GM12878 (cell line): ENCODE measurements around the gene MANBA. TPM values are rescaled to one million over a fixed set of nuclear protein-coding genes. Genes with fewer than 3 reads are reported as not detected.

Experiments used
- ATAC-seq: fragments of 200-7000 bp; cut with Tn5 transposase; 3 replicates; pipeline ENCODE4 v1.9.1; 2020; ENCODE audit warnings: mild to moderate bottlenecking, moderate library complexity
- BruUV-seq: library from RNA; stranded (reverse); fragments of 400-500 nt; replicated peaks from 2 replicates; lab custom pipeline; 2021; lab: Mats Ljungman, UMichigan
- CTCF ChIA-PET: fragments of 300-600 bp; sonication (Branson Sonifier 250); formaldehyde crosslinking; extraction: SDS; loops from one replicate; lab custom pipeline; 2021; ENCODE audit warnings: inconsistent platforms; lab: Yijun Ruan, JAX
- POLR2A ChIA-PET: fragments of 350-600 bp; formaldehyde crosslinking; extraction: SDS; loops from one replicate; lab custom pipeline; 2021; ENCODE audit warnings: inconsistent platforms; lab: Charles Lee
- RAD21 ChIA-PET: fragments of 300-600 bp; sonication (Branson Sonifier 250); formaldehyde crosslinking; loops from one replicate; lab custom pipeline; 2023; ENCODE audit warnings: antibody characterized with exemption; ENCODE audit not compliant: unreplicated experiment; lab: Charles Lee
- SMC1A ChIA-PET: fragments of 300-600 bp; sonication (Branson Sonifier 250); formaldehyde crosslinking; loops from one replicate; lab custom pipeline; 2023; ENCODE audit not compliant: unreplicated experiment, uncharacterized antibody; lab: Charles Lee
- DNase-seq: peaks from one replicate; pipeline ENCODE4 v3.0.0-alpha.2; 2011; ENCODE audit warnings: low read depth, low spot score
- FAIRE-seq: peaks from 3 replicates; lab custom pipeline; 2011; peaks lifted over from hg19 to GRCh38; lab: Jason Lieb, UNC
- H2AFZ ChIP-seq: 2 replicates; pipeline ENCODE4 v1.6.0; 2011; ENCODE audit warnings: low read depth, low read length, control low read depth; ENCODE audit not compliant: control insufficient read depth
- H3K27ac ChIP-seq: 2 replicates; pipeline ENCODE4 v1.5.1; 2011; ENCODE audit warnings: control low read depth; ENCODE audit not compliant: control insufficient read depth, insufficient read depth
- H3K27me3 ChIP-seq, 2 experiments: replicated peaks in 1 of 2; 2 replicates each; pipeline versions ENCODE4 v1.6.0 to v1.6.1; 2011; ENCODE audit warnings: low read length in 1 of 2; ENCODE audit not compliant: control insufficient read depth in 2 of 2, insufficient read depth in 2 of 2
- H3K36me3 ChIP-seq, 2 experiments: 2 replicates each; pipeline ENCODE4 v1.5.1; 2011; ENCODE audit warnings: low read length in 1 of 2; ENCODE audit not compliant: control insufficient read depth in 2 of 2, insufficient read depth in 2 of 2
- H3K4me1 ChIP-seq: 2 replicates; pipeline ENCODE4 v1.6.1; 2011; ENCODE audit warnings: mild to moderate bottlenecking, low read length, moderate library complexity, mixed read lengths; ENCODE audit not compliant: control insufficient read depth, insufficient read depth
- H3K4me2 ChIP-seq: 2 replicates; pipeline ENCODE4 v1.6.0; 2011; ENCODE audit warnings: control low read depth; ENCODE audit not compliant: control insufficient read depth, insufficient read depth
- H3K4me3 ChIP-seq: fragments of 200-600 bp; sonication (generic); 2 replicates; pipeline ENCODE4 v1.5.1; 2016
- H3K79me2 ChIP-seq: 2 replicates; pipeline ENCODE4 v1.6.0; 2011; ENCODE audit warnings: low read length; ENCODE audit not compliant: control insufficient read depth, insufficient read depth
- H3K9ac ChIP-seq: 2 replicates; pipeline ENCODE4 v1.8.0; 2011; ENCODE audit warnings: low read length, control low read depth, mixed read lengths; ENCODE audit not compliant: control insufficient read depth, insufficient read depth
- H3K9me3 ChIP-seq: replicated peaks from 3 replicates; pipeline ENCODE4 v1.5.1; 2011; ENCODE audit warnings: mild to moderate bottlenecking, low read length; ENCODE audit not compliant: control insufficient read depth, insufficient read depth
- H4K20me1 ChIP-seq: 2 replicates; pipeline ENCODE4 v1.6.0; 2011; ENCODE audit not compliant: control insufficient read depth, insufficient read depth
- BCL11A ChIP-seq: IDR thresholded peaks from 2 replicates; pipeline ENCODE4 v1.6.1; 2011; ENCODE audit warnings: low read depth, low read length
- CHD2 ChIP-seq: IDR thresholded peaks from 2 replicates; pipeline ENCODE4 v1.6.1; 2011; ENCODE audit warnings: low read depth, low read length, improper control_type of control experiment, borderline replicate concordance
- DPF2 ChIP-seq: fragments of 450-650 bp; IDR thresholded peaks from 2 replicates; pipeline ENCODE4 v1.6.1; 2017; ENCODE audit warnings: mild to moderate bottlenecking
- E2F8 ChIP-seq: fragments of 450-650 bp; IDR thresholded peaks from 2 replicates; pipeline ENCODE4 v1.6.1; 2018; ENCODE audit warnings: mild to moderate bottlenecking, low read depth, moderate library complexity; ENCODE audit not compliant: partially characterized antibody
- GATAD2B ChIP-seq: fragments of 450-650 bp; conservative IDR thresholded peaks from 2 replicates; pipeline ENCODE4 v1.6.1; 2017; ENCODE audit warnings: low read depth, mild to moderate bottlenecking, moderate library complexity
- LARP7 ChIP-seq: fragments of 450-650 bp; IDR thresholded peaks from 2 replicates; pipeline ENCODE4 v1.6.1; 2017; ENCODE audit warnings: mild to moderate bottlenecking
- MTA3 ChIP-seq: IDR thresholded peaks from 2 replicates; pipeline ENCODE4 v1.6.1; 2012; ENCODE audit warnings: low read length, inconsistent platforms, borderline replicate concordance
- NRF1 ChIP-seq: conservative IDR thresholded peaks from 2 replicates; pipeline ENCODE4 v1.6.1; 2011; ENCODE audit warnings: mild to moderate bottlenecking, low read depth, low read length, improper control_type of control experiment
- PKNOX1 ChIP-seq: fragments of 450-650 bp; IDR thresholded peaks from 2 replicates; pipeline ENCODE4 v1.6.1; 2016; ENCODE audit warnings: mild to moderate bottlenecking
- REST ChIP-seq: IDR thresholded peaks from 2 replicates; pipeline ENCODE4 v1.6.1; 2012; ENCODE audit warnings: mild to moderate bottlenecking, low read depth, low read length
- SMC3 ChIP-seq: IDR thresholded peaks from 2 replicates; pipeline ENCODE4 v1.6.1; 2011; ENCODE audit warnings: low read length, improper control_type of control experiment, borderline replicate concordance
- ZBED1 ChIP-seq: IDR thresholded peaks from 2 replicates; pipeline ENCODE4 v1.6.1; 2016; ENCODE audit warnings: borderline replicate concordance
- ZBTB33 ChIP-seq: fragments of 450-650 bp; IDR thresholded peaks from 2 replicates; pipeline ENCODE4 v1.6.1; 2017; ENCODE audit warnings: mild to moderate bottlenecking
- ZNF24 ChIP-seq: fragments of 450-650 bp; IDR thresholded peaks from 2 replicates; pipeline ENCODE4 v1.6.1; 2017; ENCODE audit warnings: antibody characterized with exemption, mild to moderate bottlenecking
- ZNF384 ChIP-seq: IDR thresholded peaks from 2 replicates; pipeline ENCODE4 v1.6.1; 2012; ENCODE audit warnings: low read depth, mild to moderate bottlenecking, low read length, improper control_type of control experiment, borderline replicate concordance
- in situ Hi-C: fragments of 300-500 bp; cut with MboI; formaldehyde crosslinking; loops from 9 replicates; pipeline ENCODE4 v1.14.3; 2018; ENCODE audit warnings: mixed read lengths
- intact Hi-C: fragments of 100-400 bp; cut with micrococcal nuclease; formaldehyde crosslinking; loops from one replicate; pipeline ENCODE4 v1.14.2; 2022; ENCODE audit not compliant: unreplicated experiment
- polyA plus RNA-seq, 11 experiments: library from polyadenylated mRNA; depleted of rRNA in 4 of 11; unstranded in 6 of 11; stranded (reverse) in 5 of 11; fragments of >200 nt; fragmentation: Nextera tagmentation in 4 of 11; fragmentation: Illumina TruSeq in 1 of 11; extraction: Ambion mirVana in 4 of 11; extraction: Trizol in 1 of 11; gene quantifications; 1 replicate in 1 of 11; 2 replicates in 10 of 11; pipeline versions ENCODE4 v1.2.1 to v1.2.3, GENCODE V29; 2011 to 2016; ENCODE audit warnings: inconsistent platforms in 2 of 11, missing spikeins in 2 of 11, low read depth in 1 of 11
- total RNA-seq, 4 experiments: library from RNA; depleted of rRNA in 3 of 4; stranded (reverse); fragments of >200 nt in 3 of 4; fragmentation: Illumina TruSeq in 1 of 4; extraction: Trizol in 1 of 4; gene quantifications; 2 replicates each; pipeline versions ENCODE4 v1.2.1 to v1.2.3, GENCODE V29; 2013 to 2021

The MANBA gene
- total and polyA plus RNA-seq, 10 of the 15 experiments (the other 5 are each of a cell fraction or from before 2014, with no cell fraction given) = 3.8 to 19.0 (median 12.5) TPM

GRCh38 chr4:102600689-102601088 lies 160.1 kb downstream of the MANBA start:
- ATAC-seq (no peak), FAIRE-seq (no peak), DNase-seq (no peak)
- intact Hi-C loops (no loop called here), in situ Hi-C loops (no loop called here)
- H3K79me2 ChIP-seq = no peaks in the 10 kb centered on the region
- H3K27ac ChIP-seq = no peak overlapping the region
- peaks cover 13% of the 10 kb centered on the region; the same call in 1 of the 2 replicates for H3K4me1 ChIP-seq
- no peaks in the 10 kb centered on the region for H3K9me3 ChIP-seq
- no peak overlapping the region for H3K9ac ChIP-seq
- SMC1A ChIA-PET = interaction anchor here (1.4 kb wide), 1 partner anchor 20 kb away, joined by 6 read pairs; no protein-coding TSS in a partner anchor
- BruUV-seq = no TSS peak
- H3K27me3 ChIP-seq = no peaks in the 10 kb centered on the region
- CTCF ChIA-PET = no interaction called here
- no peaks in the 10 kb centered on the region for H4K20me1 ChIP-seq
- no peak for TF ChIP-seq ZBED1
- no peak for TF ChIP-seq BCL11A
- TF ChIP-seq ZNF24 = no peak
- no peak for TF ChIP-seq REST
- no peak for TF ChIP-seq ZBTB33
- TF ChIP-seq LARP7 = no peak
- no peak for TF ChIP-seq DPF2
- no peak for TF ChIP-seq PKNOX1
- TF ChIP-seq NRF1 = no peak
- no peak for TF ChIP-seq SMC3
- no peak for TF ChIP-seq ZNF384
- TF ChIP-seq MTA3 = no peak
- TF ChIP-seq CHD2 = no peak
- TF ChIP-seq GATAD2B = no peak
- TF ChIP-seq E2F8 = no peak
- H3K4me3 ChIP-seq = no peak overlapping the region
- no peak overlapping the region for H3K4me2 ChIP-seq
- RAD21 ChIA-PET = interaction anchor here (1.3 kb wide), 1 partner anchor 152 kb away, joined by 4 read pairs; no protein-coding TSS in a partner anchor
- H2AFZ ChIP-seq = no peak overlapping the region
- POLR2A ChIA-PET = no interaction called here
- H3K36me3 ChIP-seq = peaks cover 9 to 47% of the 10 kb centered on the region in 2 experiments
